NCI-H774 (cell line): Measurements from ENCODE around the gene MT3.
"Not testable (repeated sequence)": the region's sequence is repeated elsewhere in the genome, so short reads cannot be mapped to it uniquely, and the experiment has no call there.

Experiments
- DNase-seq: peaks from one replicate; lab custom pipeline; 2025; lab: John Stamatoyannopoulos, UW

MT3 gene

DNA sequence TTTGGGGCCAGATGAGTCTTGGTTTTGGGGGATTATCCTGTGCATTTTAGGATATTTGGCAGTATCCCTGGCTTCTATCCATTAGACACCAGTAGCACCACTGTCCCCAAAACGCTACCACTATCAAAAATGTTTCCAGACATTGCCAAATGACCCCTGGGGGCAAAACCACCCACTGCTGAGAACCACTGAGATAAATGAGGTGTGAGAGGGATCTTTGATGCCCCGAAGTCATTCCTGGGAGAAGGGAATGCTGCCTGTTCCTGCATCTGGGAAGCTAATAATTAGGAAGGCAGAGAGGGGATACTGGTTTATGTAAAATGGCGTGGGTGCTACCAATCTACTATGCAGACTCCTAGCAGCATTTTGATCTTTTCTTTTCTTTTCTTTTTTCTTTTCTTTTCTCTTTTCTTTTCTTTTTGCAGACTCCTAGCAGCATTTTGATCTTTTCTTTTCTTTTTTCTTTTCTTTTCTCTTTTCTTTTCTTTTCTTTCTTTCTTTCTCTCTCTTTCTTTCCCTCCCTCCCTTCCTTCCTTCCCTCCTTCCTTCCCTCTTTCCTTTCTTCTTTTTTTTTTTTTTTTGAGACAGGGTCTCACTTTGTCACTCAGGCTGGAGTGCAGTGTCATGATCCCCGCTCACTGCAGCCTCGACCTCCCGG, 8.8 kb upstream of the MT3 start:
- DNase-seq: no peak

DNA sequence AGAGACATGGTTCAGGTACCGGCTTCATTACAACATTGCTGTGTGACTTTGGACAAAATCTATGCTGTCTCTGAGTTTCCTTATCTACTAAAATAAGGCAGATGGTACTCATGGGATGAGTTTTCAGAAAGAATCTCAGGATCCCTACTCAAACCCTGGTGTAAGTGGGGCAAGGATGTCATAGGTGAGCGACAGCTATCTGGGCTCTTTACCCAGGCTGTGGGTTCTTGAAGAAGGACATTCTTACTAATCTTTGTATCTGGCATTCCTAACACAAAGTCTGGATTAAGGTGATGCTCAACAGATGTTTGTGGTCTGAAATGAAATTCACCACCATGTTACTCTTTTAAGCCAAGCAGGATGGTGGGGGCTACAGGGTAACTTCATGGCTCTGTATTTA, 6.4 kb upstream of the MT3 start:
- DNase-seq: not testable (repeated sequence)

DNA sequence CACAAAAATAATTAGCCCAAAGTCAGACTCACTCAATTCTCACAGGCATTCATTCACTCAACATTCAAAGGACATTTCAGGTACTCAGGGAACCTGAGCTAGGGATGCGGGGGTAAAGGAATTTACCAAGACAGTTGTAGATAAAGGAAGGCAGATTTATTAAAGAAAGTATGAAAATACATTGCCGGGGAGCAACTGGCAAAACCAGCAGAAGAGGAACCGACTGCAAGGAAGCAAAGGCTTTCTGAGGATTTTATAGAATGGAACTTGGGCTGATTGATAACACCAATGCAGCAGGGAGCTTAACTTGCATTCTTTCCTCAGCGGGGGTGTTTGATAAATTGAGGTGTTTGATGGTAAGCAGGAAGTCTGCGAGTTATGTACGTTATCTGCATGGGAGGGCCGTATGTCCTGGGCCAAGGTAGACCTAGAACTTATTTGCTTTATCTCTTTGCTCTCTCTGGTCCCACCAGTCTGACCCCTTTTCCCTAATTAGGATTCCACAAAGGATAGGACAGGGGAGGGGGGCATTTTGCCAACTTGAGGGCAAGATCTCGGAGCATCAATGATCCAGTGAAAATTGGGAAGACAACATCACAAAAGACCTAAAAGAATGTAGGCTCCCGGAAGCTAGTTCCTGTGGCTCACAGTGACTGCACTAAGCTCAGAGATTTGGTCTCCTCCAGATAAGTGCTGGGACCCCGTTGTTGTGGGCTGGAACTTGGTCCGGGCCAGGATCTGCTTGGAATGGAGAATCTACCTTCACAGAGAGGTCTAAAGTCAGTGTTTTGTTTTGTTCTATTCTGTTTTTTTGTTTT, 5.8 kb upstream of the MT3 start:
- no peak for DNase-seq

DNA sequence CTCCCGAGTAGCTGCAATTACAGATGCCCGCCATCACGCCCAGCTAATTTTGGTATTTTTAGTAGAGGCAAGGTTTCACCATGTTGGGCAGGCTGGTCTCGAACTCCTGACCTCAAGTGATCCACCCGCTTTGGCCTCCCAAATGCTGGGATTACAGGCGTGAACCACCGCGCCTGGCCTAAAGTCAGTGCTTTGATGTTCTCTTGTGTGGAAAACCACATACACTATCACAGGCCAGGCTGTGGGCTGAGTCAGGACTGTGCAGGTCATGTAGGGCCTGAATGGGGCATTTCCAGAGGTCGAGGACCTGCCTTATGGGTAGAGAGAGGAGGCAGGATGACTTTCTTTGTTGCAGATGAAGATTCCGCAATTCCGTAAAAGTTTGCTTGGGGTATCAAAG, 5.1 kb upstream of the MT3 start:
- no peak for DNase-seq

DNA sequence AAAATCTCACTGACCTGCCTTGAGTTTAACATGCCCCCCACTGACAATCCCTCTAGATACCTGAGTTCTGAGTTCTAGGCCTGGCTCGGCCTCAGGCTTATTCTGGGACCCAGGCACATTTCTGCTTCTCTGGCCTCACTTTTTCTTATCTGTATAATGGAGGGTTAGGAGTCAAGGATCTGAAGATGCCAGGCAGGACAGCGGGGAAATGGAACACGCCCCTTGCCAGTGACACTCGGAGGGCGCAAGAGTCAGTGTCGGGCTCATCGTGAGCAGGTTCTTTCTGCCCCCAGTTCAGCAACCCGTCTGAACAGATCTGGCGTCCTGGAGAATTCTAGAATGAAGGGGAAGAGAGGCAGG, 567 bp upstream of the MT3 start:
- no peak for DNase-seq

DNA sequence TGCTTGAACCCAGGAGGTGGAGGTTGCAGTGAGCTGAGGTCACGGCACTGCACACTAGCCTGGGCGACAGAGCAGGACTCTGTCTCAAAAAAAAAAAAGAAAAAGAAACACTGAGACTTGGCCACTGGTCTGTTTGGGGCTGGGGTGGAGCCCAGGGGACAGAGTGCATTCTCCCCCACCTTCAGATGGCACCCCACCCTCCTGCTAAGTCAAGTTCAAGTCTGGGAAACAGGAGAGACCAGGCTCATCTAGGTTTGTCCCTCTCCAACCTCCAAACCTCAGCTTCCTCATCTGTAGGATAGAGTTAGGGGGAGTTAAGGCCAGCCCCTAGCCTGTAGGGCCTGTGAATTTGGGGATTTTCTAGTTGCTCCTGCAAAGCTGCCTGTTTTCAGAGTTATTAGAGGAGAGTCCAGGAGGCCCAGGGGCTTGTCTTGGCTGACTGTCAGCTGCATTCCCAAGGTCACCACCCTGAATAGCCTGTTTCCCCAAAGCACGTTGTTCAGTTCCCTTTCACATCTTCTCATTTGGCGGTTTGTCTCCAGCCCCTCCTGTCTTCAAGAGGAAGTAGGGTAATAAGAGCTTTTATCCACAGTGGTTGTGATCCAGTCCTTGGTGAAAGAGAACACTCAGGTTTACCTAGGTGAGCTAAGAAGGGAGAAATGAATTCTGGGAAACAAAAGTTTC, 2.2 kb downstream of the MT3 start:
- no peak for DNase-seq

DNA sequence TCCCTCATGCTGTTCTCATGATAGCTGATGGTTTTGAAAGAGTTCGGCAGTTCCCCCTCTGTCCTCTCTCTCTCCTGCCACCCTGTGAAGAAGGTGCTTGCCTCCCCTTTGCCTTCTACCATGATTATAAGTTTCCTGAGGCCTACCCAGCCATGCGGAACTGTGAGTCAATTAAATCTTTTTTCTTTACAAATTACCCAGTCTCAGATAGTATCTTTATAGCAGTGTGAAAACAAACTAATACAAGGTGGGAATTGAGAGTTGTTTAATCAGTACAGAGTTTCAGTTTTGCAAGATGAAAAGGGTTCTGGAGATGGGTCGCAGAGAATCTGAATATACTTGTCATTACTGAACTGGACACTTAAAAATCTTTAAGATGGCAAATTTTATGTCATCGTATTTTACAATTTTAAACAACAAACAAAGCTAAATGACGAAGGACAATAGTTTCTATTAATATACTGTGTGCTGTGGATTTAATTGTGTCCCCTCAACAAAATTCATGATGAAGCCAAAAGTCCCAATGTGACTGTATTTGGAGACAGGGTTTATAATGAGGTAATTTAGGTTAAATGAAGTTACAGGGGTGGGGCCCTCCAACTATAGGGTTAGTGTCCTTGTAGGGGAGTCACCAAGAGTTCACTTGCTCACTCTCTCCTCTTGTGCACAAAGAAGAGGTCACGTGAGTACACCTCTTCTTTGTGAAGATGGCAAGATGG, 4.4 kb downstream of the MT3 start:
- DNase-seq: no peak

DNA sequence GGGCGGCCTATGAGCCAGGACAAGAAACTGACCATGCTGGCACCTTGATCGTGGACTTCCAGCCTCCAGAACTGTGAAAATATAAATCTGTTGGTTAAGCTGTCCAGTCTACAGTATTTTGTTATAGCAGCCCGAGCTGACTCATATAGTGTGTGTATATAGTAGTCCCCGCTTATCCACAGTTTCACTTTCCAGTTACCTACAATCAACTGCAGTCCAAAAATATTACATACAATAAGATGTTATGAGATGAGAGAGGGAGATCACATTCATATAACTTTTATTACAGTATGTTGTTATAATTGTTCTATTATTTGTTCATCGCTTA, 4.9 kb downstream of the MT3 start:
- DNase-seq: no peak

DNA sequence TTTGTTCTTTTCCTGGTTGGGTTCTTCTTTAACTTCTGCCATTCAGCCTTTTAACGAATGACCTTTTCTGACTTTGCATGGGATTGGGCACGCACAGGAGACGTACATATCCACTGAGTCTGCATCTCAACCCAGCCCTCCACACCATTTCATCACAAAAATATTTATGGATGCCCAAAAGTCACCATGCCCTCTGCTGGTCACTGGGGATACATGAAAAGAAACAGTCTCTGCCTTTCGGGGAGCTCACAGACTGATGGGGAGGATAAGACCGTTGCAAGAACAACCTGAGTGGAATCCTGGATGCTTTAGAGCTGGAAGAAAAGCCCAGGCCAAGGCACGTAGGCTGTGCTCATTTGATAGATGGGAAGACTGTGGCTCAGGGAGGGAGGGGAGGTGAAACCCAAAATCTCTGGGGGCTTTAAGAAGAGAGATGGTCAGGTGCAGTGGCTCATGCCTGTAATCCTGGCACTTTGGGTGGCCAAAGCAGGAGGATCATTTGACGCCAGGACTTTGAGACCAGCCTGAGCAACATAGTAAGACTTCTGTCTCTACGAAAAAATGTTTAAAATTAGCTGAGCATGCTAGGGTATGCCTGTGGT, 11.2 kb downstream of the MT3 start:
- no peak for DNase-seq

DNA sequence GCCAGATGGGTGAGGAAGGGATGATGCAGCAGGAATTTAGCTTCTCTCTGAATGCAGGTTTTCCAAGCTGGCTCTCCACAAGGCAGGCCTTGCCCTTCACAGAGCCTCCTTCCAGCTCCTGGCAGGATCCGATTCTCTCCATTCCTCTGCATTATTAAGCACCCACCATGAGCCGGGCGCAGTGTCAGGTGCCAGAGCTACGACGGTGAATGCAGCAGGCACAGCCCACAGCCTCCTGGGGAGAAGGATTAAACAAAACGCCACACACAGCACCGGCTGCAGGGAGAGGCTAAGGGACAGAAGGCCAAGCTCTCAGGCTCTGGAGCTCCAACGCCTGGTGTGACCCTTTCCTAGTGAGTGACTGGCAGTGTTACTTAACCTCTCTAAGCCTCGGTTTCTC, 12.0 kb downstream of the MT3 start:
- no peak for DNase-seq

DNA sequence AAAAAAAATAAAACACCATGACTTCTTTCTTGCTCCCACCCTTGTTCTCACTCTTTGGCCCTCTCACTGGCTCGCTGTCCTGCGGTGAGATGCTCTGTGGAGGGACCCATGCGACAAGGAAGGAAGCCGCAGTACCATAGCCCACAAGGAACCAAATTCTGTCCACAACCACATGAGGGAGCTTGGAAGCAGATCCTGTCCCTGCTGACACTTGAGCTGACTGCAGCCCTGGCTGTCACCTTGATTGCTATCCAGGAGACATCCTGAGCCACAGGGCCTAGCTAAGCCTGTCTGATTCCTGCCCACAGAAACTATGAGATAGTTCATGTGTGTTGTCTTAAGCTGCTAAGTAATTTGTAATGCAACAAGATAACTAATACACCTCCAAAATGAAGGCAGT, 14.3 kb downstream of the MT3 start:
- DNase-seq: no peak

DNA sequence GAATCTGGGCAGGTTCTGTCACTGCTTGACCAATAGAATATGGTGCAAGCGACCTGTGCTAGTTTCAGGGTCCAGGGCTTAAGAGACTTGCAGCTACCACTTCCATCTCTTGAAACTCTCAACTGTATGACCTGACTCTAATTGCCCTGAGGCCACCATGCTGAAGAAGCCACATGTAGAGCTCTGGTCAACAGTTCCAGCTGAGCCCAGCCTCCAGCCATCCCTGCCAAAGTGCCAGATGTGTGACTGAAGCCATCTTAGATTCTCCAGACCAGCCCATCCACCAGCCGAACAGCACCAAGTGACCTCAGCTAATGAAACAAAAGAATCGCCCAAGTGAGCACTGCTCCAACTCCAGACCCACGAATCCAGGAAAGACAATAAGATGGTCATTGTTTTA, 15.6 kb downstream of the MT3 start:
- DNase-seq: no peak

DNA sequence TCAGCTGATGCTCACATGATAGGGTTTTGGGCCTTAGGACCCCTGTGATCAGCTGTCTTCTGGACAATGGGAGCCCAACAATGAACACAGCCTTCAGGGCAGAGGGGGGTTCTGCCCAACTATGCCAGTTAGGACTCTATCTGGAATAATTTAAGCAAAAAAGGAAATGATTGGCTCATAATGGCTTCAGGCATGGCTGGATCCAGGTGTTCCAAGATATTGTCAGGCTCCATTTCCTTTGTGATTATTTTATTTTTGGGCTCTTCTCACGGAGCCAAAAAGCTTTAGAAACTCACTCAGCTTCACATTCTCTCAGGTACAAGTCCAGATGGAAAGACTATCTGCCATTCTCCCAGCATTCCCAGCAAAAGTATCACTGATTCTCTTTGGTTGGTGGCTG, 16.1 kb downstream of the MT3 start:
- no peak for DNase-seq

DNA sequence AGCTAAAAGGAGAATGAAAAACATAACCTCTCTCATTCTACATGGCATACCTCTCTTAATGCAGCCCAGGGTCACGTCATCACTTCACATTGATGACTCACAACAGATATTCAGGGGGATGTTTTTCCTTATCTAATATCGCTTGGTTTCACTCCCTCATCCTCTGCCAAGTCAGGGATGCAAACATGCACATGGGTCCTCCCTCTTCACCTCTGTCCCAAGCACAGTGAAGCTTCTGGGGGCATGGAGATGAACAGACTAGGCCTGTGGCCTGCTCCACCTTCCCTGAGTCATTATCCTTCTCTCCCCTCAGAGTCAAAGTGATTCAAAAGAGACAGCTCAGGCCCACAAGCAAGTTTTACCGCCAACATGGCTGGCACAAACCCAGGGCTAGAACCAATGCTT, 16.7 kb downstream of the MT3 start:
- DNase-seq: no peak

DNA sequence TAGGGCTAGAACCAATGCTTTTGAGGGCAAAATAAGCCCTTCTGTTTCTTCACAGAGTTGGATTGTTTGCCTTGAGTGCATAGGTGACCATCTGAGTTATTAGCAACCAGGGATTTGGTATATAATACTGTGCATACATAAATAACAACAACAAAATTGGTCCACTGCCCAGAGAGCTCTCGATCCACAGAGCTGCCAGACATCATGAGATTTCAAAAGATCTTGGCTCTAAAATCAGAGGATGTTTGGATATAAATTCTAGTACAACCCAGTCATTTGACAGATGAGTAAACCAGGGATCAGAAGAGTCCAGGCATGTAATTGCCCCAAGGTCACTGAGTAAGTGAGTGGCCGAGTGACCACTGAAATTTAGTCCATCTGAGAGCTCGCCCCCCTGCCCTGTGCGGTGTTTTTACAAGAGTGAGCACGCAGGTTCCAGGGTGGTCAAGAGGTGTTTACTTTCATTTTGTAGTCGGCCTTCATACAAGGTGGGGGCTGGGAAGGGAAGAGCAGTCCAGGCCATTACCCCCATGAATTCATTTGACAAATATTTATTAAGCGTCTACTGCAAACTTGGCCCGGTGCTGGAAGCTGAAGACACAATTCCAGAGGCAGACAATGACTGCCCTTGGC, 17.3 kb downstream of the MT3 start:
- DNase-seq: no peak

DNA sequence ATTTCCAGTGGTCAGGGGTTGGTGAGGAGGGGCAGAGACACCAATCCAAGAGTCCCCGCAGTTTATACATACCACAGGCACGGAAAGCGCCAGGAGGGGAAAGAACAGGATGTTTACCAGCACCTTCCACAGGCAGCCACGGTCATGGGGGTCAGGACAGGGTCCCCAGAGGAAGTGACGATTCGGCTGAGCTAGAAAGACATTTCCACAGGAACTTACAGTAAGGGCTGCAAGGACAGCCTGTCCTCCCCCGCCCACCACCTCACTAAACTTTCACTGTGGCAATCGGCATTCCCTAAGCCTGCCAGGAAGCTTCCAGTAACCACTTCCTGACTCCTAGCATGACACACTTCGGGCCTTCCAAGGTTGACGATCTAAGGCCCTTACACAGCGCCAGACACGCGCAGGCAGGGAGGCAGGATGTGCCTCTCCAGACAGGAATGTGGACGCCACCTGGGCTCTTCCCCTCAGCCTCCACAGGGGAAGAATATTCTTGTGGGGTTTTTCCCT, 17.8 kb downstream of the MT3 start:
- DNase-seq: no peak

DNA sequence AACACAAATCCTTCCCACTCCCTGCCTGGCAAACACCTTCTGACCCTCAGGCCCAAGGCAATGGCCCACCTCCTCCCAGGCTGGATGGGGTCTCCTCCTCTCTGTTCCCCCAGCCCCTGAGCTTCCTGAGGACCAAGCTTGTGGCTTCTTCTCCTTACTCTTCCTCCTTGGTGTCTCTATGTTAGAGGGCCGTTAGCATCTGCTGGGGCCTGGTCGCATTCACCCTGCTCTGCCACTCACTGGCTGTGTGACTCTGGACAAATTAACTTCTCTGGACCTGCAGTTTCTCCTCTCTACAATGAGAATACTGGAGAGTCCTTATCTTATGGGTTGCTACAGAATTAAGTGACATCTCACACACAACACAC, 18.3 kb downstream of the MT3 start:
- no peak for DNase-seq

DNA sequence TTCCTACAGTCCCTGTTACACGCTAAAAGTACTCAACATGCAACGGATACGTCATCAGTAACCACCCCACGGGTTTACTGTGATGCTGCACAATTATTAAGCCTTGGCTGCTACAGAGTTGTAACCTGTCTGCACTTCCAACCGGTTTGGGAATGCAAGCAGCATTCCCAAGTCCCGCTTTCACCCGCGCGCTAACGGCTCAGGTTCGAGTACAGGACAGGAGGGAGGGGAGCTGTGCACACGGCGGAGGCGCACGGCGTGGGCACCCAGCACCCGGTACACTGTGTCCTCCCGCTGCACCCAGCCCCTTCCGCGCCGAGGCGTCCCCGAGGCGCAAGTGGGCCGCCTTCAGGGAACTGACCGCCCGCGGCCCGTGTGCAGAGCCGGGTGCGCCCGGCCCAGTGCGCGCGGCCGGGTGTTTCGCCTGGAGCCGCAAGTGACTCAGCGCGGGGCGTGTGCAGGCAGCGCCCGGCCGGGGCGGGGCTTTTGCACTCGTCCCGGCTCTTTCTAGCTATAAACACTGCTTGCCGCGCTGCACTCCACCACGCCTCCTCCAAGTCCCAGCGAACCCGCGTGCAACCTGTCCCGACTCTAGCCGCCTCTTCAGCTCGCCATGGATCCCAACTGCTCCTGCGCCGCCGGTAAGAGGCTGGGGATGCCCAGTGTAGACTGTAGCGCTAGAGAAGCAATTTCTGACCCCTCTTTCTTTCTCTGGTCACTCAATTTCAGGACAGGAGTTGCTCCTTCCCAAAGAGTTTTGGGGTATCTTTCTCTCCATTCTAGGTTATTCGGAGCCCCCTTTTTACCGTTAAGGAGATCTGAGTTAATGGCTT, 18.9 kb downstream of the MT3 start, which contains the start of gene MT2A:
MT2A (plus strand) TSS at position 542 of the 833 bp plus-strand sequence; CDS start at position 614, 72 bp downstream.
- peak; percentile 95 for DNase-seq

DNA sequence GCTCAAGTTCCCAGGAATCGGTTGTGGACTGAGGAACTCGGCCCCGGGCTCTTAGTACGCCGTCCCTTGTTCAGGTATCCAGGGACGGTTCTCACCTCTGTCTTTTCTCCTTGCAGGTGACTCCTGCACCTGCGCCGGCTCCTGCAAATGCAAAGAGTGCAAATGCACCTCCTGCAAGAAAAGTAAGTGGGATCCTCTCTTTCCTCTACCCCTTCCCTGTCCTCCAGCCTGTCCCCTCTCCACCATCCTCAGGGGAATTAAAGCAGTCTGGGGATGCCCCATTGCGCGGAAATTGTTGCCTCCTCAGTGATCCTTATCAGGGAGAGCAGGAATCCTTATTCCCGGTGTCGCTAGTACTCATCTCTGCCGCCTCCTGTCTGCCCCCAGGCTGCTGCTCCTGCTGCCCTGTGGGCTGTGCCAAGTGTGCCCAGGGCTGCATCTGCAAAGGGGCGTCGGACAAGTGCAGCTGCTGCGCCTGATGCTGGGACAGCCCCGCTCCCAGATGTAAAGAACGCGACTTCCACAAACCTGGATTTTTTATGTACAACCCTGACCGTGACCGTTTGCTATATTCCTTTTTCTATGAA, 19.6 kb downstream of the MT3 start:
- no peak for DNase-seq

DNA sequence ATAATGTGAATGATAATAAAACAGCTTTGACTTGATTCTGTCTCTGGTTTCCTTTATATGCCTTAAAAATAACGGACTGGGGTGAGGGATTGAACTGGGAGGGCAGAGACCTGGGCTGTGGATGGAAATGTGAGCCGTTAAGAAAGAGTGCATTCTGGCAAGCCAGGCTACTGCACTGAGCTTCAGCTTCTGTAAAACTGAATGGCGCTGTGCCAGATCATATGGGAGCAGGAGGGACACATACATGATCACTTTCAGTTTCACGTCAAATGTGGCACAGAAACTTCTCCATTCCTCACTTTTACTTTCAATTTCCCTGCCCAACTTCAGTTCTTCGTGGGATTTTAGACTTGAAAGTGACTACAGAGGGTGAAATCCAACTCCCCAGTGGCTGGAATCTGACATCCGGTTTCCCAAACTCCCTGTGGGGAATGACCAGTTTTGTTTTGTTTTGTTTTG, 20.2 kb downstream of the MT3 start:
- DNase-seq: no peak
